HG02623 (cell line): ENCODE results near the gene PPP2R1A.
A peak's percentile ranks its signal among the peaks of the same experiment; 100 is the strongest.
"Not testable (repeated sequence)": the region's sequence is repeated elsewhere in the genome, so short reads cannot be mapped to it uniquely, and the experiment has no call there.

ENCODE experiments used
- ATAC-seq: cut with Tn5 transposase; IDR thresholded peaks from one replicate; pipeline ENCODE4 v1.9.1; 2021; ENCODE audit warnings: moderate library complexity; ENCODE audit not compliant: unreplicated experiment

PPP2R1A gene

GRCh38 chr19:52237771-52238400 is 48.0 kb downstream of the PPP2R1A start:
- ATAC-seq: no peak

GRCh38 chr19:52244021-52244420 is 54.2 kb downstream of the PPP2R1A start:
- no peak for ATAC-seq

DNA sequence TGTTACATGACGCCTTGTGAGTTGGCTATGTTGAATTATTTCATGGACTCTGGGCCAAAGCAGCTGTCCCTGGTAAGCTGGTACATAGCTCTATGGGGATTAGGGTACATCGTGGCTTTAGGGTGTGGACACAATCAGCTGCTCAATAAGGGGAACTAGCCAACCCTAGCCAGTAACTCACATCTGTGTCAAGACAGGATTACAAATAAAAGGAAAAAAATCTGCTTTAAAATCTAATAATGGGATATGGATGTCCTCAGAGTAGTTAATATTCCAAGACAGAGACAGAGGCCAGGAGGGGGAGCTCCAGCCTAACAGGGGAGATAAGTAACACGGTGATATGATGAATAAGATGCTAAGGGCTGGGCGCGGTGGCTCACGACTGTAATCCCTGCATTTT is 58.4 kb downstream of the PPP2R1A start:
- ATAC-seq: no peak

GRCh38 chr19:52258426-52258825 is 68.6 kb downstream of the PPP2R1A start:
- no peak for ATAC-seq

GRCh38 chr19:52265556-52265955 is 75.7 kb downstream of the PPP2R1A start:
- ATAC-seq: not testable (repeated sequence)

DNA sequence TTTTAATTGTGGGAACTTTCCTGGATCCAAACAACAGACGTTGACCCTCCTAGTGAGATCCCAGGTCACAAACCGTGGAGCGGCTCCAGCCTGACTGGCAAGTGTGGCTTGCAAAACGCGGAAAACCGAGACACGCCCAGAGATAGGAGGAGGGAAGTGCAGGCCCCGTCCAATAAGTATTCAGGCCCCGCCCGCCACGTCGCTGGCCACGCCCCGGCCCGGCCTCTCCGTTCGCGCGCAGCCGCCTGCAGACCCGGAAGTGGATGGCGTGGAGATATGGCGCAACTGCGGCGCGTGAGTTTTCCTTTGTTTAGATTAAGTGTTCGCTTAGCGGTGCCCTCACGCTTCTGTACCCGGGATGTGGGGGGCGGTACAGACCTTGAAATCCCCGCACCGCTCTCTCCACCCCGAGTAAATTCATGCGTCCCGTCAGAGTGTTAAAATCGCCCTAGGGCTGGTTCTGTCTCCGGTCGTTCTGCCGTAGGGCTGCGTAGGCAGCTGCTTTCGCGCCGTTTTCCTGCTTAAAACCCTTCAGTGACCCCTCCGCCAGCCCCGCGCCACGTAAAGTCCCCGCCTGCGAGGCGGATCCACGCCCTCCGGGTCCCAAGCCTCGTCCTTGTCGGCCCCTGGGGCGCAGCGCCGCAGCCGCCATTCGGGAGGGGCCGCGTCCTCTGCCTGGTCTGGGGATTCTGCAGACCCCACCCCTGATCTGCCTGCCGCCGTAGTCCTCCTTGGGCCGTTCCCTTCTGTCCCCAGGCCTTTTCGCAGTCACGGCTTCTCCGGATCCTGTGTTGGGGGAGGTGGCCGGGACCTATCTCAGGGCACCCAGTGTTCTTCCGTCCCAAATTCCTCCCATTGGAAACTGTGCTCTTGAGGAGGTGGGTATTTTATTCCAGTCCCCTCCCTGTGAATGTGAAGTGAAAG is 79.7 kb downstream of the PPP2R1A start, which contains the start of gene ZNF766:
ZNF766 (plus strand) TSS at position 250 of the 924 bp plus-strand sequence; CDS start at position 277, 27 bp downstream.
- peak; percentile 86 for ATAC-seq

- ATAC-seq: no peak
These were observed 80.5 kb downstream of the PPP2R1A start for GRCh38 chr19:52270266-52270885.

- no peak for ATAC-seq
These were observed 83.4 kb downstream of the PPP2R1A start for GRCh38 chr19:52273301-52273700.

DNA sequence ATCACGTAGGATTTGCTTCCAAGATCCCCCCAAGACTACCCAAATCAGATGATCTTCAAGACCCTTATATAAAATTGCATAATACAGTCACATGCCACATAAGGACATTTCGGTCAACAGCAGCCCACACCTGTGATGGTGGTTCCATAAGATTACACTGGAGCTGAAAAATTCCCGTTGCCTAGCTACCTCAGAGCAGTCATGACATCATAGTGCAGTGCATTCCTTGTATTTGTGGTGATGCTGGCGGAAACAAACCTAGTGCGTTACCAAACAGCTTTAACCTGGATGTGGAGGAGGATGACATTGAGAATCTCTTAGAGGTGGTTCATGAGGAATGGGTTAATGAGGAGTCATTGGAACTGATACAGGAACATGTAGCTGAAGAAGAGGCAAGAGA is 84.3 kb downstream of the PPP2R1A start:
- ATAC-seq: no peak

GRCh38 chr19:52275988-52276387 is 86.1 kb downstream of the PPP2R1A start:
- no peak for ATAC-seq

GRCh38 chr19:52277471-52277870 is 87.6 kb downstream of the PPP2R1A start:
- no peak for ATAC-seq
